Omental fat pad (tissue), 4 donors: ENCODE measurements around the gene MRM3. TPM values are rescaled to one million over a fixed set of nuclear protein-coding genes. Genes with fewer than 3 reads are reported as not detected.
A peak's percentile ranks its signal among the peaks of the same experiment; 100 is the strongest.

ENCODE experiments used
- ATAC-seq: fragments of 150-250 bp; one replicate; pipeline ENCODE4 v1.9.1; 2016; ENCODE audit warnings: mild to moderate bottlenecking, moderate library complexity; ENCODE audit not compliant: low FRiP score
- DNase-seq: peaks from one replicate; pipeline ENCODE4 v3.0.0-alpha.2; 2019; ENCODE audit warnings: low spot score
- total RNA-seq, 4 donors: library from RNA; depleted of rRNA; stranded (reverse); fragments of >200 nt; gene quantifications; one replicate each; pipeline ENCODE4 v1.1.0, GENCODE V29; 2016
- TF ChIP-seq, protein P1 (sequence below), 3 donors: fragments of 450-650 bp; IDR thresholded peaks; one replicate each; pipeline ENCODE4 v1.5.1; 2016 to 2017; ENCODE audit warnings: antibody characterized with exemption in 3 of 3, mild to moderate bottlenecking in 3 of 3, moderate library complexity in 2 of 3

Gene MRM3
- total RNA-seq, 4 donors from 2014 or later = 14.0 to 23.8 (median 16.0) TPM

DNA sequence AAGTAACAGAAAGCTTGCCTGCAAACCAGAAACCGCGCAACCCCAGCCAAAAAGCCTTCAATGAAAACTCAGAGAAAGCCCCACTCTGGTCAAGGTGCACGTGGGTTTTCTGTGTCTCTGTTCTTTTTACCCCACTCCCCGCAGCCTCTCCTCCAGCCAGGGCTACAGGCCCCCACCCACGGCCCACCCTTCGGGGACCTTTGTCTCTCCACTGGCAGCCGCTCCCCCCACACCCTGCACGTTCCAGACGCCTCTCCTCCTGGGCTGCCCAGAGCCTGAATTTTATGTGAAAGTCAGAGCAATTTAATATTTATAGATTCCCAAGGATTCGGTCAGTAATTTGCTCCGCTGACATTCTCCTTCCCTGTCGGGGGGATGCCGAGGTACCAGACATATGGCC, 24.2 kb downstream of the MRM3 start:
- no peak for DNase-seq
- no peak for ATAC-seq
- TF ChIP-seq, protein P1, sequence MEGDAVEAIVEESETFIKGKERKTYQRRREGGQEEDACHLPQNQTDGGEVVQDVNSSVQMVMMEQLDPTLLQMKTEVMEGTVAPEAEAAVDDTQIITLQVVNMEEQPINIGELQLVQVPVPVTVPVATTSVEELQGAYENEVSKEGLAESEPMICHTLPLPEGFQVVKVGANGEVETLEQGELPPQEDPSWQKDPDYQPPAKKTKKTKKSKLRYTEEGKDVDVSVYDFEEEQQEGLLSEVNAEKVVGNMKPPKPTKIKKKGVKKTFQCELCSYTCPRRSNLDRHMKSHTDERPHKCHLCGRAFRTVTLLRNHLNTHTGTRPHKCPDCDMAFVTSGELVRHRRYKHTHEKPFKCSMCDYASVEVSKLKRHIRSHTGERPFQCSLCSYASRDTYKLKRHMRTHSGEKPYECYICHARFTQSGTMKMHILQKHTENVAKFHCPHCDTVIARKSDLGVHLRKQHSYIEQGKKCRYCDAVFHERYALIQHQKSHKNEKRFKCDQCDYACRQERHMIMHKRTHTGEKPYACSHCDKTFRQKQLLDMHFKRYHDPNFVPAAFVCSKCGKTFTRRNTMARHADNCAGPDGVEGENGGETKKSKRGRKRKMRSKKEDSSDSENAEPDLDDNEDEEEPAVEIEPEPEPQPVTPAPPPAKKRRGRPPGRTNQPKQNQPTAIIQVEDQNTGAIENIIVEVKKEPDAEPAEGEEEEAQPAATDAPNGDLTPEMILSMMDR (IDR thresholded peaks at IDR 0.05) = no peak

DNA sequence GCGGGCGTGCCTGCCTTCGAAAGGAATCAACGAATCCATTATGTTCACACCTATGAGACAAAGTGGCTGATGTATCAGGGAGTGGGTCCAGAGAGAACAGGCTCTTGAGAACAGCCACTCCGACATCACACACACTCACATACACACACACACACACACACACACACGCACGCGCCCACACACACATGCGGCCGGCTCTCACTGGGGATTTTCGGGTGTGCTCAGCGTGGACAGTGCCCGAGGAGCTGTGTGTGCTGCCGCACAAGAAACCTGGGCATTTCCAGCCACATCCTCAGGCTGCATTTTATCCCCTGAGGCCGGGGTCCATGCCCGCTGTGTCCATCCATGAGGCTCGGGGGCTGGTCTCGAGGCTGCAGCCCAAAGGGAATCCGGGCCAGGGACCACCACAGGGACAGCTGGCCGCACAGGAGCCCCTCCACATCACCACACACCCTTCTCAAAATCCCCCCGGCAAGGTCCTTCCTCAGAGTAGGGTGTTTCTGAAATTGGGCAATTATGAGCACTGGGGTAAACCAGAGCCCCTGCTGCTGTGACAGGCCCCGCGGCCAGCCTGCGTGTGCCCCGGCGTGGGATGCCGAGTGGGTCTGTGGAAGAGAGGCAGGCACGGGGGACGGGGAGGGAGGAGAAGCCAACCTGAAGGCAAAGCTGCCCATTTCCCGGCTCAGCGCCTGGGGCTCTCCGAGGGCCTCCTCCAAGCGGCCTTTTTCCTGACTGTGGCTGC, 24.8 kb downstream of the MRM3 start:
- ATAC-seq = no peak
- DNase-seq = no peak
- TF ChIP-seq, protein P1 (IDR thresholded peaks at IDR 0.05) = no peak

DNA sequence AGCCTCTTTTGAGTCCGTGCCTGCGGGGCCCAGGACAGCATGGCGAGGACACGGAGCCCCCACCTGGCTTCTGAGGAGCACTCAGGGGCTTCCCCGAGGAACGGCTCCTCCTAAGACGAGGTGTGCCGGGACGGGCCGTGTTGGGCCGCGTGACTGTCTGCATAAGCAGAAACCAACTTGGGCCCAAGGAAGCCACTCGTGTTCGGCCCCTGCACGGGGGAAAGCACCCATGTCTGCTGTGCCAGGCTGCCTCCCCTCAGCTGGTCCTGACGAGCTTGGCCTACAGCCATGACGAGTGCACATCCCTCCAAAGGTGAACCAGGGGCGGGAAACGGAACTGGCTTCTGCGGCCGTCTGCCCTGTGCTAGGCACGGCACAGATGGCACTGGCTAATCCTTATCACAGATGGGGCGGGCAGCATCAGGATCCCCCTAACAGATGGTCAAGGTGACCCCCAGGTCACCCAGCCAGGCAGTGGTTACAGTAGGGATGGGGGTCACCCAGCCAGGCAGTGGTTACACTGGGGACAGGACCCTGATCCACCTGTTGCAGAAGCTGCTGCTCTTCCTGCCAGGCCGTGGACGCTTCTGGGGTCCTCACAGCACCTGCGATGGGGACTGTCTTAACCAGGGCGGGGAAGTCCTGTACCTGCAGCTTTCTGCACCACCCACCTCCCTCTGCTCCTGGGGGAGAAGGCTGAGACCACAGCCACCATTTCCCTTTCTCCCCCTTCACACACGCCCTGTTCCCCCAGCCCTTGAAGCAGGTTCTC, 25.6 kb downstream of the MRM3 start:
- no peak for DNase-seq
- peak; percentile 20 for ATAC-seq
- TF ChIP-seq, protein P1 (IDR thresholded peaks at IDR 0.05) = no peak

DNA sequence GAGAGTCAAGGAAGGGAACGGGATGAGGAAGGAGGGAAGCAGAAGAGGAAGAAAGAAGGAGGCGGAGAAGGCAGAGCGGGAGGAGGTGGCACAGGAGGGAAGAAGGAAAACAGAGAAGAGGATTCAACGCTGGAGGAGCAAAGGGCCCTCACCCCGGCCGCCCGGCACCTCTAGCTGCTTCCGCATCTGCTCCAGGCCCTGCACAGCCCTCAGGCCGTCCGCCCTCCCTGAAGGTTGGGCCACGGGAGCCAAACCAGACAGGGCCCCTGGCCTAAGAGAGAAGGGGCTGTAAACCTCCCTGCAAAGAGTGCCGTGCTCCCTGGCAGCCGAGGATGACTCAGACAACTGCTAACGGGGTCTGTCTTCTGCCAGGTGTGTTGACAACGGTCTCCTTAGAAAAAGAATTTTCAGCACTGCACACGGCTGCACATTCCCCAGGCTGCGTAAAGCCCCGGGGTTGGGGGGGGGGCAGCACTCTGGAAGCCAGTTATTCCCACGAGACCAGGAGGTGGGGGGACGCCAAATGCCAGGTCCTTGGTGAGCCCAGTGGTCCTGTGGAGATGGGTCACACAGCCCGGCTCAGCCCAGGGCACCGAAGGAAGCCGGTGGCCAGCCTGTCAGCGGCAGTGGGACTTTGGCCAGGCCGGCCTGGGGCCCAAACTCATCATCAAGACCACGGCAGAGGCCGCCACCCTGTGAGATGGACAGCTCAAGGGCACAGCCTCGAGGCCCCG, 29.1 kb downstream of the MRM3 start:
- DNase-seq (no peak), ATAC-seq (no peak)
- TF ChIP-seq, protein P1 (IDR thresholded peaks at IDR 0.05) = no peak

DNA sequence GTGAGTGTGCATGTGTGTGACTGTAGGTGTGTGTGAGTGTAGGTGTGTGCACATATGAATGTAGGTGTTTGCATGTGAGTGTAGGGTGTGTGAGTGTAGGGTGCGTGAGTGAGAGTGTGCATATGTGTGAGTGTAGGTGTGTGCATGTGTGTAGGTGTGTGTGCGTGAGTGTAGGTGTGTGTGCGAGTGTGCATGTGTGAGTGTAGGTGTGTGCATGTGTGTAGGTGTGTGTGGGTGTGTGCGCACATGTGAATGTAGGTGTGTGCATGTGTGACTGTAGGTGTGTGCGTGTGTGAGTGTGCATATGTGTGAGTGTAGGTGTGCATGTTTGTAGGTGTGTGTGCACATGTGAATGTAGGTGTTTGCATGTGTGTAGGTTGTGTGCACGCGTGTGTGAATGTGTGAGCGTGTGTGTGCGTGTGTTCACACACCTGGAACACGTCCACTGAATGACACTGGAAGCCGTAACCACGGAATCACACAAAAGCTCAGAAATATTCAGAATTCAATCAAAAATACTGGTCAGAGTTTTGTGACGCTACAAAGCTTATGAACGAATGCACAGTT, 30.6 kb downstream of the MRM3 start:
- DNase-seq (no peak), ATAC-seq (peak; percentile 39)
- TF ChIP-seq, protein P1 (IDR thresholded peaks at IDR 0.05) = no peak

DNA sequence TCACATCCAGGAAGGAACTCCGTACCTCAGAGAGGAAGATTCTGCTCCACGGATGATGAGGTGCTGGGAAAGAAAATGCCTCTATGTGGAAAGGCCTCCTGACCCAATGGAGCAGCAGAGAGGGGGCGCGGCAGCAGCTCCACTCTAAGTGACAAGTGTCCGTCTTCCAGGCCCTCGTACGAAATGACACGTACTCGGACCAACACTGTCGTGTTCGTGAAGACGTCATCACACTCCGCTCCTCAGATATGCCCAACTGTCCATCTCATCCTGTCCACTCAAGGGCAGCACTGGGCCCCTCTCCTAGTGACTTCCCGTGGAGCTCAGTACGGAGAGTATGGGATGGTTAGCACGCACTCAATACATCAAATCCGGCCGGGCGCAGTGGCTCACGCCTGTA, 32.2 kb downstream of the MRM3 start:
- ATAC-seq (no peak), DNase-seq (no peak)
- TF ChIP-seq, protein P1 (IDR thresholded peaks at IDR 0.05) = no peak
